HG03064 (cell line): Measurements from ENCODE around the gene YTHDF2.

Experiments
- ATAC-seq: cut with Tn5 transposase; IDR thresholded peaks from one replicate; pipeline ENCODE4 v1.9.1; 2021; ENCODE audit warnings: low read depth; ENCODE audit not compliant: unreplicated experiment

Gene YTHDF2

DNA sequence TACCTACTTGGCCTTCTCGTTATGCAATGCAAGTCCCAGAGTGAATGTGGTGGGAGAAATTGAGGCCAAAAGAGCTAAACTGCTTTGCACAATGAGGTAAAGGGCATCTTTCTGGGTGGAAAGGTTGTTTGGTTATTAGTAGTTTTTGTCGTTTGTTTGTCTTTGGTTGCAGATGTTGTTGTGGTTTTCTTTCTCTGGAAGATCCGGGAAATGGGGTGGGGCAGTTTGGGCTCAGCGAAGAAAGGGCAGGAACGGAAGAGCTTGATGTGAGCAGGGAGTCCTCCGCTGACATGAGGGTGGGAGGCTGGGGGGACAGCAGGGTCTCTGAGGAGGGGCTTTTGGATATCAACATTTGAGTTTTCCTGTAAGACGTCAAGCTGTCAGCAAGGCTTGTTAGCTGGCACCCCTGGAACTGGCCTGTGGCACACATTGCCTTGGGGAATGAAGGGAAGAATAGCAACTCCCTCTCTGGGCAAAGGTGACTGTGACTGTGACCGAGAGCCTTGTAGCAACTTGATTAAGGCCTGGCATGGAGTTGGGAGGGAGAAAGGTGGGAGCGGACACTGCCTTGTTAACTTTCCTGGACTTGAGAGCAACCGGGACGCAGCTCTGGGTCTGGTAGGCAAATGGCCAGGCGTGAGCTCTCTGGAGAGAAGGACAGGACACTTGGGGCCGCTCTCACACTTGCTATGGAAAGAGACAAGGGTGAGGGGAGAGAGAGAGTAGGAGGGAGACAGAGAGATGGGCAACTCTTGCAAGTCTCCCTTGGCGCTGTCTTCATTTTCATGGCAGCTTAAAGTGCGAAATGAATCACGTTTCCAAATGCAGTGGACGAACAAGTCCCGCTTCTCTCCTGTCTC lies 59.8 kb downstream of the YTHDF2 start:
- ATAC-seq = no peak

DNA sequence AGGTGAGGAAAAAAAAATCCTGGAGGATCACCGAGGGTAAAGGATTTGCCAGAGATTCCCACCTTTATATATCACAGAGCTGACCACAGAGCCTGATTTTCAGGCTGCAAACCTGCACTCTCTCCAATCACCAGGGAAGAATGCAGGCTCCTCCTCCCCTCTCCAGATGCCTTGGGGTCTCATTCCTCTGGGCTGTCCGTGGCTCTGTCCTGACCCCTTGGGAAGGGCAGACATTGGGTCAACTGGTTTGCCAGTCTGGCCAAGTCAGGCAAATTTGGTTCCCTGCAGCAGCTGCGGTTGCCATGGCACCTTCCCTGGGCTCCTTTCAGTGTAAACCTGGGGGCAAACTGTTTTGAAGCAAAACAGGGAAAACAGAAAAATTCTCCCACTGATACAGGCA lies 63.6 kb downstream of the YTHDF2 start:
- ATAC-seq = no peak

DNA sequence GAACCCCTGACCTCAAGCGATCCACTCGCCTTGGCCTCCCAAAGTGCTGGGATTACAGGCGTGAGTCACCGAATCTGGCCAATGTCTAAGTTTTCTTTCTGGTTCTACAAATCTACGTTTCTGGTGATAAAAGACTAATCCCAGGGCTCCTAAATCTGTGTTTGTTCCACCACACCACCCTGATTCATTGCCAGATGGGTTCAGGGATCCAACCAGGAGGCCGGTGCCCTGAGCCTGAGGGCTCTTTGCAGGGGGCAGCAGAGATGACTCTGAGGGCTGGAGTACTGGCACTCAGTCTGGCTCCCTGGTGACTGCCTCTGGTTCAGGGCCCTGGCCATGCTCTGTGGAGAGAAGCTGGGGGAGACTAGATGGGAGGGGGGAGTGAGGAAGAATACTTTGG lies 64.7 kb downstream of the YTHDF2 start:
- no peak for ATAC-seq

DNA sequence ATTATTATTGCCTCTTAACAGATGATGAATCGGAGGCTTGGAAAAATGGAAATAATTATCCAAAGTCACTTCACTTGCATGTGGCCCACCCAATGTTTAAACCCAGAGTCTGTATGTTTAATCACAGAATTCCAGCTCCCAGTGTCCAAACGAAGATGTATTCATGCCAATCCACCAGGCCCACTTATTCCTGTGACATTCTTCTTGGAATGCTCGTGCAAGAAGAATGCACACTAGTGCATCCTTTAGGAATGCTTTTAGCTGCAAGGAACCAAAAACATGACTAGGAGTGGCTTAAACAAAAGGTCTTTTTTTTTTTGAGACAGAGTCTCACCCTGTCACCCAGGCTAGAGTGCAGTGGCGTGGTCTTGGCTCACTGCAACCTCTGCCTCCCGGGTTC lies 66.3 kb downstream of the YTHDF2 start:
- ATAC-seq = no peak

DNA sequence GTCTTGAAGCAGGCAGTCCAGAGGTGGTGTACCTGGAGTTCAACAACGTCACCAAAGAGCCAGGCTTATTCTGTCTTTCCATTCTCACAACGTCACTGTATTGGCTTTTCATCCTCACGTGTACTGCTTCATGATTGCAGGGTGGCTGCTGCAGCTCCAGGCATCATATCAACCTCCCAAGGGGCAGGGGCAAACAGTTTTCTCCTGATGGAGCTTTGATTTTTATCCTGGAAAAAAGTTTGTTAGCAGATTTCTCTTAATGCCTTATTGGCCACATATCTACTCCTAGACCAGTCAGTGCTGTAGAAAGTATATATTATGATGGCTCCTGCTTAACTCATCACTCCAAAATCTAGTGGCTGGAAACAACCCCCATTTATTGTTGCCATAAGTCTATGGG lies 66.9 kb downstream of the YTHDF2 start:
- ATAC-seq = no peak

DNA sequence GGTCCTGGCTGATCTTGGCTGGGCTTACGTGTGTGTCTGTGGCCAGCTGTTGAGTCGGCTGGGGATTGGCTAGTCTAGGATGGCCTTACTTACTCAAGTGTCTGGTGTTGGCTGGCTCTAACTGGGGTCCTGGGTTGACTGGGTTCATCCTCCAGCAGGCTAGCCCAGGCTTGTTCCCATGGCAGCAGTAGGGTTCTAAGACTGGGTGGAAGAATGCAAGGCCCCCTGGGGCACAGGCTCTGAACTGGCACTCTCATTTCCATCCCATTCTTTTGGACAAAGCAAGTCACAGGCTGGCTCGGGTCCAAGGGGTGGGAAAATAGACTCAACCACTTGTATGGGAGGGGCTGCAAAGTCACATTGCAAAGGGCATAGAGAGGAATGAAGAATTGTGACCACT lies 67.3 kb downstream of the YTHDF2 start:
- ATAC-seq = no peak

DNA sequence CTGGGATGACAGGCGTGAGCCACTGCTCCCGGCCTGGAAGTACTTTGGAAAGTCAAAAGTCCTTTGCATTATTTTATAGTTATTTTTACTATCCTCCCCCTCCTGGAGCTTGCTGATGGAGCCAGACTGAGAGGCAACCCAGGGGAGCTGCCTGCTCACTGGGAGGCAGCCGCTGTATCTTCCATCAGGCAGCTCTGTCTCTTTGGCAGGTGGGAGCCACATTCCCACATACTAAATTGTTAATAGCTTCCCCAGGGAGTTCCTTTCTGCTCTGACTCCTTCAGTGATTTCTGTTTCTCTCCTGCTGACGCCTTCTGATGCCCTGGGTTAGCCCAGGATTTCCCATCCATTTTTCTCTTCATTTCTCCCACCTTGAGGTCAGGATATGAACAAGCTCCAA lies 70.3 kb downstream of the YTHDF2 start:
- no peak for ATAC-seq

DNA sequence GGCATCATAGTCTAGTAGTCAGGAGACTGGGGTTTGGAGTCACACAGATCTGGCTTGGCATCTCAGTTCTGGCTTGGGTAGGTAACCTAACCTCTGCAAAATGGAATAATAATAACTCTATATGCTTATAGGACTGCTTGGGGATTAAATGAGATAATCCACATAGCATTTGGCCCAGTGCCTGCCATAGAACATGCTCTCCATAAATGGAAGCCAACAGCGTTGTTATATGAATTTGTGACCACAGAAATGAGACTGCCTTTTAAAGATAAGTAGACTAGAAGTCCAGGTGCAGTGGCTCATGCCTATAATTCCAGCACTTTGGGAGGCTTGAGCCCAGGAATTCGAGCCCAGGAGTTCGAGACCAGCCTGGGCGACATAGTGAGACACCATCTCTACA lies 71.2 kb downstream of the YTHDF2 start:
- no peak for ATAC-seq

DNA sequence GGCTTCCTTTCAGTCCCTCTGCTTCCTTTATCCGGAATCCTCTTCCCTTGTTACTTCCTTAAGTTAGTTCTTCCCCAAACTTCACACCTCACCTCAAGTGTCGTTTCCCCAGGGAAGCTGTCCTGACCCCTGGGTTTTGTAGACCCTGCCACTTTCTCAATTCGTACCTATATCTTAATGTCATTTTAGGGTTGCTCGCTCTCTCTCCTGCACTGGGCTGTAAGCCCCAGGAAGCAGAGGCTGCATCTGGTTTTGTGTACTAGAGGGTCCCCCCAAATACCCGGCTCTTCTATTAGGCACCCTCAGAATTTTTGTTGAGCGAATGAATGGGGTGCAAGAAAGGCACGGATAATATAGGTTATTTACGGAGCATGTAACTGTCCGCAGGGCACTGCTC lies 74.6 kb downstream of the YTHDF2 start:
- ATAC-seq = no peak

DNA sequence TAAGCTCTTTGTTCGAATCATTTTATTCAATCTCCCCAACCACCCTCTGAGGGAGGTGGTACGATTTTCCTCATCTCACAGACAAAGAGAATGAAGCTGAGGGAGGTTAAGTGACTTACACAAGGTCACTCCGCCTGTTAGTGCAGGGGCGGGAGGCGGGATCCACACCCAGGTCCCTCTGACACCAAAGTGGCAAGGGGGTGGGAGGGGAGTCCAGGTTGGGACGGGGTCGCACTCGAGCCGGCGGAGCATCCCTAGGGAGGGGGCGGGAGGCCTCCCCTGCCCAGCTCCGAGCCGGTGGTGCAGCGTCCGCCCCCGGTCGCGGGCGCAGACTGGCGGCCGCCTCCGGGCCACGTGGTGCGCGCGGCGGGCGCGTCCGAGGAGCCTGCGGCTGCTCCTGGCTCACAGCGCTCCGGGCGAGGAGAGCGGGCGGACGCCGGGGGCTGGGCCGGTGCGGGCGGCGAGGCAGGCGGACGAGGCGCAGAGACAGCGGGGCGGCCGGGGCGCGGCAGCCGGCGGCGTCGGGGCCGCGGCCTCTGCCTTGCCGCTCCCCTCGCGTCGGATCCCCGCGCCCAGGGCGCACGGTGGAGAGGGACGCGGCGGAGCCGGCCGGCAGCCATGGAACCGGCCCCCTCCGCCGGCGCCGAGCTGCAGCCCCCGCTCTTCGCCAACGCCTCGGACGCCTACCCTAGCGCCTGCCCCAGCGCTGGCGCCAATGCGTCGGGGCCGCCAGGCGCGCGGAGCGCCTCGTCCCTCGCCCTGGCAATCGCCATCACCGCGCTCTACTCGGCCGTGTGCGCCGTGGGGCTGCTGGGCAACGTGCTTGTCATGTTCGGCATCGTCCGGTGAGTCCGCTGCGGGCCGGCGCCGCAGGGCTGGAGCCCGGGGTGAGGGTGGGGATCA lies 75.3 kb downstream of the YTHDF2 start, which contains the start of gene OPRD1:
Gene OPRD1, plus strand, starts transcription at position 405 of the 903 bp plus-strand sequence. Its CDS starts 214 bp downstream, at position 619.
- no peak for ATAC-seq

DNA sequence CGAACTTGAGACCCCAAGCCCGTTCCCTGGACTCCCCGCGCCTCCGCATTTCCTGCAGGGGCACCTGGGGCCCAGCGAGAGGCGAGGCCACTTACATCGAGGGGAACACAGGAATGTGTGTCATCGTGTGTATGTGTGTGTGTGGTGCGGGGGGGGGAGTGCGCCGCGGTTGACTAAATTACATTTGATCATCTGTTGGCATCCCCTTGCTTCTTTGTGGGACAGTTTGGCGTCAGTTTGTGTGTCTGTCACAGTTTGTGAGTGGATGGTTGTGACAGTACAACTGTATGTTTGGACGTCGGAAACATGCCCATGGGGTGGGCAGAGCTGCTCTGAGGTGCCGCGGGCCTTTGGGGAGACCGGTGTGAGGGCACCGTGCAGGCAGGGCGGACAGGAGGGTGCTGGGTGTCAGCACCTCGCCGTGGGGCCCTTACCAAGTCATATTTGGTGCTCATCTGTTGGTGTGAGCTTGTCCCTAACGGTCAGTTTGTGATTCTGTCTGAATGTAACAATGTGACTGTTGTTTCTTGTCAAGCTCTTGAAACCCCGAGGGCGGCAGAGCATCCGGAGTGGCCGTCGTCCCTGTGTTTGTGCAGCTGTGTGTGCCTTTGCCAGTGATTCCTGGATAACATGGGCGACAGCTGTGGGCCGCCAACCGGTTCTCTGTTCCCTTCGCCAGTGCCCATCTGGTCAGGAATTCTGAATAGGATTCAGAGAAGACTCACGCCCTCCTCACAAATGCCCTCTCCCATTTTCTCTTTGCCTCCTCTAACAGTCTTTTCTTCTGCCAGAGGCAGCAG lies 76.1 kb downstream of the YTHDF2 start:
- no peak for ATAC-seq

DNA sequence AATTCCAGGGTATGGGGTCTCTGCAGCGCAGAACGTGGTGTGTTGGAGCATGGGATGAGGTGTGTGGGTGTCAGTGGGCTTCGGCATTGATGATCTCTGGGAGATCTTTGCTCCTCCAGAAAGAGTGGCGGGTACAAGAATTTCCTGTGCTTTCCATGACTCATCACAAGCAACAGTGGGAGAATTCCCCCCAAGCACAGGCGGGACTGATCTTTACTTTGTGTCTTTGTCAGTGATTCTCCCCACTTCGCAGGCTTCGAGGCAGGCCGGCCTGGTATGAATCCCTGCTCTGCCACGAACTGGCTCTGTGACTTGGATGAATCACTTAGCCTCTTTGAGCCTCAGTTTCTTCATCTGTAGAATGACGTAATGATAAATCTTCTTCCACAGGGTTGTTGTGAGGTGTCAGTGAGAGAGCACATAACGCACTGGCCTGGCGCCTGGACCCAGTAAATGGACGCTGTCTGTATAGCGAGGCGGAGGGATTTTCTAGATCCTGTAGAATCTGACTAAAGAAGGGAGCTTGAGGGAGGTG lies 77.3 kb downstream of the YTHDF2 start:
- ATAC-seq = no peak

DNA sequence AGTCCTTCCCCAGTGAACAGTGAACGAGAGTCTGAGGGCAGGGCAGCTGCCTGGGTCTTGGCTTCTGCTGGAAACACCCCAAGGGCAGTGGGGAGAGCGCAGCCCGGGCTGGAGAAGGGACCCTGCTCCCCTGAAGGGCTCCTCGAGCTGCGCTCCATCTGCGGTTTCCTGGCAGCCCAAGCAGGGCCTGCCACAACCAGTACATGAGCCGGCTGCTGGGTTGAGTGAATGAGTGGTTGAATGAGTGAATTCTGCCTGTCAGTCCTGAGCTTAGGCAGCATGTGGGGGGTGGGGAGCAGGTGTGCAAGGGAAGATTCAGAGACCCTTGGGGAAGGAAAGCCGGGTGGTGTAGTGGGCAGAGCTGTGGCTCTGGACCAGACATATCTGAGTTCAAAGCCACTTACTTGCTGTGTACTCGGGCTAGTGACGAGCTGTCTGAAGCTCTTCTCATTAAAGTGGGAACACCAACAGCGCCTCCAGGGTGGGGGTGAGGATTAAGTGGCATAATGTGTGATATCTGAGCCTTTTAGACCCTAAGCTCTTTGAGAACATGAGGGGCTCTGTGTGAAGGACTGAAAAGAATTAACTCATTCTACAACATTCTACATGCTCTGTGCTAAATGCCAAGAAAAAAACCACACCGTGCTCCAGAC lies 78.9 kb downstream of the YTHDF2 start:
- ATAC-seq = no peak

DNA sequence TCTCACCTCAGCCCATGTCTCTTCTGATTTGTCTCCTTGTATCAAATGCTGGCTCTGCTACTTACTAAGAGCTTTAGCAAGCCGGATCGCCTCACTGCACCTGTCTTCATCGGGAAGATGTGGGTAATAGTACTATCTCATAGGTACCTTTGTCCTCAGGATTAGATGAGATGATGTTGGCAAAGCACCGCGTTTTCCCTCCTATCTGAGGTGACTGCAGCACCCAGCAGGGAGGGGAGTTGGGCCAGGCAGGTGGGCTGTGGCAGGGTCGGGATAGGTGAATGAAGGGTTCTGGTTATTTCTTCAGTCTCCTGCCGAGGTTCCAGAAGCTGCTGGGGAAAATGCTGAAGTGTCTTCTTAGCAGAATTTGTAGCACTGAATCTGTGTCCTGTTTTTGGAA lies 80.4 kb downstream of the YTHDF2 start:
- no peak for ATAC-seq

DNA sequence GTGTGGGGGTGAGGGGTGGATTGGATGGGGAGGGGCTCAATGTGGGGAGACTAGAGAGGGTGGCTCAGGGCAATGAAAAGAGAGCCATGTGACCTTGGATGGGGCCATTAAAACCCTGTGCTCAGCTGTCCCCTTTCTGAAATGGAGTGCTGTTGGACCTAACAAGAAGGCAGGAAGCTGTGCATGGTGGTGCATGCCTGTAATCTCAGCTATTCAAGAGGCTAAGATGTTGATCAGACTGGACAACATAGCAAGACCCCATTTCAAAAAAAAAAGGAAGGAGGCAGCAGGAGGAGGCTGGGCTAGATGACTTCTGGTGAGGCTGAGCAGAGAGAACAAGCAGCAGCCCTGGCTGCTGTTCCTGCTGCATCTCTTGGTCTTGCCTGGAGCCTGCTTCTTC lies 82.3 kb downstream of the YTHDF2 start:
- ATAC-seq = no peak
